ENCODE results near the gene POTEM.
"Not testable (repeated sequence)": the region's sequence is repeated elsewhere in the genome, so short reads cannot be mapped to it uniquely, and the experiment has no call there.

The POTEM gene

GRCh38 chr14:18967134-18967533 is at the start of gene POTEM:
TSS of gene POTEM (plus strand) at chr14:18967434. CDS start at chr14:18967486, 52 bp downstream.
- H3K27me3 ChIP-seq; H3K4me3 ChIP-seq (ENCODE audit: low read depth in 1 of 2, low read length in 1 of 2); H3K36me3 ChIP-seq; H3K9me3 ChIP-seq; H3K27ac ChIP-seq; H3K4me1 ChIP-seq (ENCODE audit: control insufficient read depth in 1 of 2, insufficient read depth in 1 of 2, low read depth in 1 of 2, low read length in 1 of 2): not testable (repeated sequence)

- H3K4me3 ChIP-seq (ENCODE audit: low read depth in 1 of 2, low read length in 1 of 2); H3K9me3 ChIP-seq; H3K27me3 ChIP-seq; H3K4me1 ChIP-seq (ENCODE audit: control insufficient read depth in 1 of 2, insufficient read depth in 1 of 2, low read depth in 1 of 2, low read length in 1 of 2); H3K36me3 ChIP-seq; H3K27ac ChIP-seq: not testable (repeated sequence)
Observed at GRCh38 chr14:18918345-18918744, 48.9 kb upstream of the POTEM start.

GRCh38 chr14:18920052-18920451 is 47.2 kb upstream of the POTEM start:
- not testable (repeated sequence) for H3K4me3 ChIP-seq (ENCODE audit: low read depth in 1 of 2, low read length in 1 of 2); H3K36me3 ChIP-seq; H3K27ac ChIP-seq; H3K4me1 ChIP-seq (ENCODE audit: control insufficient read depth in 1 of 2, insufficient read depth in 1 of 2, low read depth in 1 of 2, low read length in 1 of 2); H3K9me3 ChIP-seq; H3K27me3 ChIP-seq

GRCh38 chr14:18921055-18921701 is 46.1 kb upstream of the POTEM start:
- H3K4me3 ChIP-seq (ENCODE audit: low read depth in 1 of 2, low read length in 1 of 2); H3K9me3 ChIP-seq; H3K27ac ChIP-seq; H3K36me3 ChIP-seq; H3K27me3 ChIP-seq; H3K4me1 ChIP-seq (ENCODE audit: control insufficient read depth in 1 of 2, insufficient read depth in 1 of 2, low read depth in 1 of 2, low read length in 1 of 2): not testable (repeated sequence)

- H3K9me3 ChIP-seq; H3K27me3 ChIP-seq; H3K4me3 ChIP-seq (ENCODE audit: low read depth in 1 of 2, low read length in 1 of 2); H3K27ac ChIP-seq; H3K36me3 ChIP-seq; H3K4me1 ChIP-seq (ENCODE audit: control insufficient read depth in 1 of 2, insufficient read depth in 1 of 2, low read depth in 1 of 2, low read length in 1 of 2): not testable (repeated sequence)
Observed at GRCh38 chr14:18936848-18937247, 30.4 kb upstream of the POTEM start.

GRCh38 chr14:18938733-18939132 is 28.5 kb upstream of the POTEM start:
- H3K27ac ChIP-seq; H3K36me3 ChIP-seq; H3K9me3 ChIP-seq; H3K4me3 ChIP-seq (ENCODE audit: low read depth in 1 of 2, low read length in 1 of 2); H3K27me3 ChIP-seq; H3K4me1 ChIP-seq (ENCODE audit: control insufficient read depth in 1 of 2, insufficient read depth in 1 of 2, low read depth in 1 of 2, low read length in 1 of 2): not testable (repeated sequence)

GRCh38 chr14:18949939-18950338 is 17.3 kb upstream of the POTEM start:
- not testable (repeated sequence) for H3K4me3 ChIP-seq (ENCODE audit: low read depth in 1 of 2, low read length in 1 of 2); H3K9me3 ChIP-seq; H3K36me3 ChIP-seq; H3K4me1 ChIP-seq (ENCODE audit: control insufficient read depth in 1 of 2, insufficient read depth in 1 of 2, low read depth in 1 of 2, low read length in 1 of 2); H3K27ac ChIP-seq; H3K27me3 ChIP-seq

GRCh38 chr14:18953085-18953484 is 14.1 kb upstream of the POTEM start:
- H3K27me3 ChIP-seq; H3K4me1 ChIP-seq (ENCODE audit: control insufficient read depth in 1 of 2, insufficient read depth in 1 of 2, low read depth in 1 of 2, low read length in 1 of 2); H3K36me3 ChIP-seq; H3K27ac ChIP-seq; H3K4me3 ChIP-seq (ENCODE audit: low read depth in 1 of 2, low read length in 1 of 2); H3K9me3 ChIP-seq: not testable (repeated sequence)

- not testable (repeated sequence) for H3K4me3 ChIP-seq (ENCODE audit: low read depth in 1 of 2, low read length in 1 of 2); H3K4me1 ChIP-seq (ENCODE audit: control insufficient read depth in 1 of 2, insufficient read depth in 1 of 2, low read depth in 1 of 2, low read length in 1 of 2); H3K27me3 ChIP-seq; H3K27ac ChIP-seq; H3K9me3 ChIP-seq; H3K36me3 ChIP-seq
Observed at GRCh38 chr14:18955816-18956215, 11.4 kb upstream of the POTEM start.

GRCh38 chr14:18961576-18961975 is 5.7 kb upstream of the POTEM start:
- H3K4me1 ChIP-seq (ENCODE audit: control insufficient read depth in 1 of 2, insufficient read depth in 1 of 2, low read depth in 1 of 2, low read length in 1 of 2); H3K4me3 ChIP-seq (ENCODE audit: low read depth in 1 of 2, low read length in 1 of 2); H3K27ac ChIP-seq; H3K36me3 ChIP-seq; H3K27me3 ChIP-seq; H3K9me3 ChIP-seq: not testable (repeated sequence)

- H3K4me3 ChIP-seq (ENCODE audit: low read depth in 1 of 2, low read length in 1 of 2); H3K9me3 ChIP-seq; H3K4me1 ChIP-seq (ENCODE audit: control insufficient read depth in 1 of 2, insufficient read depth in 1 of 2, low read depth in 1 of 2, low read length in 1 of 2); H3K36me3 ChIP-seq; H3K27me3 ChIP-seq; H3K27ac ChIP-seq: not testable (repeated sequence)
Observed at GRCh38 chr14:18962143-18962542, 5.1 kb upstream of the POTEM start.

- H3K36me3 ChIP-seq; H3K27ac ChIP-seq; H3K4me1 ChIP-seq (ENCODE audit: control insufficient read depth in 1 of 2, insufficient read depth in 1 of 2, low read depth in 1 of 2, low read length in 1 of 2); H3K9me3 ChIP-seq; H3K4me3 ChIP-seq (ENCODE audit: low read depth in 1 of 2, low read length in 1 of 2); H3K27me3 ChIP-seq: not testable (repeated sequence)
Observed at GRCh38 chr14:18963276-18963675, 4.0 kb upstream of the POTEM start.

GRCh38 chr14:18964878-18965277 is 2.4 kb upstream of the POTEM start:
- H3K4me3 ChIP-seq (ENCODE audit: low read depth in 1 of 2, low read length in 1 of 2); H3K27ac ChIP-seq; H3K27me3 ChIP-seq; H3K36me3 ChIP-seq; H3K9me3 ChIP-seq; H3K4me1 ChIP-seq (ENCODE audit: control insufficient read depth in 1 of 2, insufficient read depth in 1 of 2, low read depth in 1 of 2, low read length in 1 of 2): not testable (repeated sequence)

- not testable (repeated sequence) for H3K27me3 ChIP-seq; H3K4me3 ChIP-seq (ENCODE audit: low read depth in 1 of 2, low read length in 1 of 2); H3K27ac ChIP-seq; H3K4me1 ChIP-seq (ENCODE audit: control insufficient read depth in 1 of 2, insufficient read depth in 1 of 2, low read depth in 1 of 2, low read length in 1 of 2); H3K9me3 ChIP-seq; H3K36me3 ChIP-seq
Observed at GRCh38 chr14:19002566-19002965, 35.3 kb downstream of the POTEM start.

- H3K9me3 ChIP-seq; H3K27me3 ChIP-seq; H3K4me3 ChIP-seq (ENCODE audit: low read depth in 1 of 2, low read length in 1 of 2); H3K36me3 ChIP-seq; H3K27ac ChIP-seq; H3K4me1 ChIP-seq (ENCODE audit: control insufficient read depth in 1 of 2, insufficient read depth in 1 of 2, low read depth in 1 of 2, low read length in 1 of 2): not testable (repeated sequence)
Observed at GRCh38 chr14:19006490-19006889, 39.3 kb downstream of the POTEM start.
